Activated CD8-positive, alpha-beta T cell treated with anti-CD3 and anti-CD28 coated beads for 36 hours (primary cell): ENCODE results near the gene SUV39H2. TPM values are rescaled to one million over a fixed set of nuclear protein-coding genes. Genes with fewer than 3 reads are reported as not detected.

Experiments
- ATAC-seq: fragments of 200-7000 bp; cut with Tn5 transposase; one replicate; pipeline ENCODE4 v1.10.0; 2021; ENCODE audit warnings: mild to moderate bottlenecking, moderate library complexity
- CTCF ChIA-PET: fragments of 350-600 bp; sonication (Branson Sonifier 250); formaldehyde crosslinking; loops from one replicate; lab custom pipeline; 2021; ENCODE audit warnings: antibody characterized with exemption; lab: Charles Lee
- POLR2A ChIA-PET: fragments of 350-600 bp; sonication (Branson Sonifier 250); formaldehyde crosslinking; loops from one replicate; lab custom pipeline; 2021; ENCODE audit warnings: antibody characterized with exemption; lab: Charles Lee
- DNase-seq: peaks from one replicate; pipeline ENCODE4 v3.0.0-alpha.2; 2020
- H3K27ac Mint-ChIP-seq: one replicate; pipeline ENCODE4 v1.8.0; 2021; ENCODE audit warnings: mild to moderate bottlenecking, mixed read lengths
- H3K27me3 Mint-ChIP-seq: one replicate; pipeline ENCODE4 v1.8.0; 2021; ENCODE audit warnings: mixed read lengths
- H3K36me3 Mint-ChIP-seq: one replicate; pipeline ENCODE4 v1.8.0; 2021; ENCODE audit warnings: low read depth, mixed read lengths
- H3K4me1 Mint-ChIP-seq: one replicate; pipeline ENCODE4 v1.8.0; 2021; ENCODE audit warnings: low read depth, mixed read lengths
- H3K4me3 Mint-ChIP-seq: one replicate; pipeline ENCODE4 v1.8.0; 2021; ENCODE audit warnings: mild to moderate bottlenecking, moderate library complexity, mixed read lengths
- H3K9me3 Mint-ChIP-seq: one replicate; pipeline ENCODE4 v1.8.0; 2021; ENCODE audit warnings: mixed read lengths
- CTCF ChIP-seq: fragments of 200-600 bp; IDR thresholded peaks from one replicate; pipeline ENCODE4 v1.8.0; 2022; ENCODE audit warnings: antibody characterized with exemption, mild to moderate bottlenecking
- intact Hi-C: fragments of 100-400 bp; cut with micrococcal nuclease; formaldehyde crosslinking; loops from one replicate; pipeline ENCODE4 v1.10.0; 2022
- total RNA-seq, 2 experiments: library from RNA; stranded (reverse); gene quantifications; one replicate each; pipeline ENCODE4 v1.2.3, GENCODE V29; 2021

The SUV39H2 gene
- total RNA-seq, 2 experiments from 2014 or later = 40.9 to 45.8 TPM

DNA sequence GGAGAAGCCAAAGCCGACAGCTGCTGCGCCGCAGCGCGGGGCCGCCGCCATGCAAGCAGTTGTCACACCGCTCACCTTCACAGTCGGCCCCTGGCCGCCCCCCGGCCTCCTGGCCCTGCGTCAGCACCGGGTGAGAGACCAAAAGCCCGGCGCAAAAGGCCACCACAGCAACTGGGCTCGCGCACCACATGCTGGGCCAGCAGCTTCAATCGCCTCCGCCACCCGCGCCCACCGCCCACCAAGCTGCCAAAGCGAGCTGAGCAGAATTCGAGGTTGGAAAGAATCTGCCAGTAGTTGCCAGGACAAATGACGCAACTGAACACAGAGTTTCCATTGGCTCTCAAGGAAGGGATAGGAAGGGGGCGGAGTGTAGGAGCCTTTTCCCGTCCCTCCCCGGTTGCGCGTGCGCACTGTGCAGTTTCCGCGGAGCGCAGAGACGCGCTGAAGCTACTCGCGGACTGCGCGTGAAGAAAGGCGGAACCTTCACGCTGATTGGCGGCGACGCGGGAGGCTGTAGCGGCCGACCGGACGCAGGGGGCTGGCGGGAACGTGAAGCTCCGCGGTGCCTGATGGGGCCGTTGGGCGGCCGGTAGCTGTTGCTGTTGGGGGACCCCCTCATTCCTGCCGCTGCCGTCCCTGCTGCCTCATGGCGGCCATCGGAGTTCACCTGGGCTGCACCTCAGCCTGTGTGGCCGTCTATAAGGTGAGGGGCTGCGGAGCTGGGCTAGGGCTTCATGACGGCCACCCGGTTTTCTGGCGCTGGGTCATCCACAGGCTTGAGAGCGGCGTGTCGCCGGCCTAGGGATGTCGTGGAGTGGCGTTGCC, 40.7 kb upstream of the SUV39H2 start, which contains the start of the genes CDNF, HSPA14 and MSANTD7:
Gene CDNF (minus strand): TSS at position 281 of the 825 bp plus-strand sequence. CDS start 91 bp downstream, at position 190.
Gene HSPA14 (plus strand): TSS at position 550 of the 825 bp plus-strand sequence. CDS start 97 bp downstream, at position 647.
Gene MSANTD7 (plus strand): TSS at position 550 of the 825 bp plus-strand sequence. CDS start 3,979 bp downstream, outside the sequence.
- intact Hi-C loops = loop anchor here (10.0 kb wide), 1 partner anchor 117 kb away; the partner anchor contains the start of genes DCLRE1C and MEIG1
- H3K27ac Mint-ChIP-seq = peak within 1 kb of the TSS; percentile 98
- H3K4me3 Mint-ChIP-seq = peak within 1 kb of the TSS; percentile 95
- DNase-seq (peak; percentile 99), ATAC-seq (peak; percentile 96)
- peaks cover 30% of the 10 kb centered on the region for H3K36me3 Mint-ChIP-seq
- TF ChIP-seq CTCF = no peak
- H3K27me3 Mint-ChIP-seq = no peaks in the 10 kb centered on the region
- POLR2A ChIA-PET = interaction anchor here (0.6 to 2.4 kb wide), 30 partner anchors 10 to 653 kb away, joined by 3 to 19 read pairs (median 4); partner anchors contain the start of genes DCLRE1C, MEIG1 and SUV39H2
- H3K4me1 Mint-ChIP-seq = peaks cover 24% of the 10 kb centered on the region
- no peaks in the 10 kb centered on the region for H3K9me3 Mint-ChIP-seq
- CTCF ChIA-PET = interaction anchor here (0.7 to 4.9 kb wide), 14 partner anchors 15 to 653 kb away, joined by 3 to 35 read pairs (median 4); no protein-coding TSS in a partner anchor

DNA sequence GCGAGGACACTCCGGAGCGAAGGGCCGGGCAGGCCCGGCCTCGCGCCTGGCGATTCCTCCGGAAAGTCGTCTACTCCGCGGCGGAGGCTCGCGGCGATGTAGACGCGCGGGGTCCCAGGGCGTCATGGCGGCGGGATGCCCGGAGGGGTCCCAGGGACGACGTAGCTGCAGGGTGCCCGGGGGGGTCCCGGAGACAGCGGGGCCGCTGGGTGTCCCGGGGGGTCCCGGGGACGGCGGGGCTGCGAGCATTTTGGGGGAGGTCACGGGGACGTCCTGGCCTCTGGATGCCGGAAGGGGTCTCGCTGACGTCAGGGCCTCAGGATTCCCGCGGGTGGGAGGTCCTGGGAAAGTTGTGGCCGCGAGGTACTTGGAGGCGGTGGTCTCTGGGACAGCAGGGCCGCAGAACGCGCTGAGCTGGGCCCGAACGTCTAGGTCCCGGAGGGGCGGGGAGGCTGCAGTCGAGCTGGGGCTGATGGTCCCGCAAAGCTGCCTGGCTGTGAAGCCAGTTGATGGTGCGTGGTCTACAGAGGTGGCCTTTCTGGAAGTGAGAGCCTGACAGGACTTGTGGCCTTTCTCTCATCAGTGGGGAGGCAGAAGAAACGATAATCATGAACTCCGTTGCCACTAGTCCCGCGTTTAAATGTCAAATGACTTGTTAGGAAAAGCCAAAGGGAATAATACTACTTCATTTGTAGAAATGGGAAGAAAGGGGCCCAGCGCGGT, 39.9 kb upstream of the SUV39H2 start:
- peak; percentile 44 for DNase-seq
- ChIA-PET CTCF (interaction anchor here (0.8 to 4.9 kb wide), 7 partner anchors 15 to 340 kb away, joined by 3 to 35 read pairs (median 10); no protein-coding TSS in a partner anchor), POLR2A (interaction anchor here (0.6 to 2.4 kb wide), 26 partner anchors 9 to 654 kb away, joined by 3 to 19 read pairs (median 4); partner anchors contain the start of genes DCLRE1C, MEIG1 and SUV39H2)
- Mint-ChIP-seq H3K9me3 (no peaks in the 10 kb centered on the region), H3K4me3 (peak overlapping the region; percentile 95), H3K27ac (peak overlapping the region; percentile 98), H3K4me1 (peaks cover 24% of the 10 kb centered on the region), H3K27me3 (no peaks in the 10 kb centered on the region), H3K36me3 (peaks cover 35% of the 10 kb centered on the region)
- TF ChIP-seq CTCF = no peak
- ATAC-seq = no peak
- intact Hi-C loops = loop anchor here (10.0 kb wide), 1 partner anchor 116 kb away; the partner anchor contains the start of genes DCLRE1C and MEIG1

- no peaks in the 10 kb centered on the region for H3K27me3 Mint-ChIP-seq
- no peak for TF ChIP-seq CTCF
- intact Hi-C loops = loop anchor here (10.0 kb wide), 1 partner anchor 116 kb away; the partner anchor contains the start of genes DCLRE1C and MEIG1
- H3K27ac Mint-ChIP-seq = peak overlapping the region; percentile 98
- DNase-seq = peak; percentile 9
- ATAC-seq = no peak
- H3K4me1 Mint-ChIP-seq = peaks cover 24% of the 10 kb centered on the region
- H3K4me3 Mint-ChIP-seq = peak overlapping the region; percentile 95
- ChIA-PET CTCF (interaction anchor here (1.2 to 4.9 kb wide), 2 partner anchors 16 to 261 kb away, joined by 3 to 35 read pairs; no protein-coding TSS in a partner anchor), POLR2A (interaction anchor here (0.8 to 2.4 kb wide), 14 partner anchors 8 to 280 kb away, joined by 3 to 19 read pairs (median 4); partner anchors contain the start of genes DCLRE1C, MEIG1 and SUV39H2)
- no peaks in the 10 kb centered on the region for H3K9me3 Mint-ChIP-seq
- peaks cover 35% of the 10 kb centered on the region for H3K36me3 Mint-ChIP-seq
Measured at GRCh38 chr10:14839305-14839695, 39.4 kb upstream of the SUV39H2 start.

GRCh38 chr10:14840178-14840577, 38.5 kb upstream of the SUV39H2 start:
- intact Hi-C loops = no loop called here
- CTCF ChIA-PET = no interaction called here

More at GRCh38 chr10:14840178-14840577, 38.5 kb upstream of the SUV39H2 start:
- H3K9me3 Mint-ChIP-seq = no peaks in the 10 kb centered on the region
- H3K4me3 Mint-ChIP-seq = peak overlapping the region; percentile 95
- POLR2A ChIA-PET = no interaction called here
- TF ChIP-seq CTCF = no peak
- ATAC-seq = no peak
- H3K27me3 Mint-ChIP-seq = no peaks in the 10 kb centered on the region
- DNase-seq = no peak
- H3K4me1 Mint-ChIP-seq = peaks cover 30% of the 10 kb centered on the region
- peaks cover 40% of the 10 kb centered on the region for H3K36me3 Mint-ChIP-seq
- H3K27ac Mint-ChIP-seq = peak overlapping the region; percentile 6
